ENCODE data around the gene TCEAL6. TPM values are rescaled to one million over a fixed set of nuclear protein-coding genes. Genes with fewer than 3 reads are reported as not detected.

TCEAL6 gene
- total and polyA plus RNA-seq, 2 of the 13 experiments (the other 11 are each of a cell fraction or from before 2014, with no cell fraction given) = not detected

DNA sequence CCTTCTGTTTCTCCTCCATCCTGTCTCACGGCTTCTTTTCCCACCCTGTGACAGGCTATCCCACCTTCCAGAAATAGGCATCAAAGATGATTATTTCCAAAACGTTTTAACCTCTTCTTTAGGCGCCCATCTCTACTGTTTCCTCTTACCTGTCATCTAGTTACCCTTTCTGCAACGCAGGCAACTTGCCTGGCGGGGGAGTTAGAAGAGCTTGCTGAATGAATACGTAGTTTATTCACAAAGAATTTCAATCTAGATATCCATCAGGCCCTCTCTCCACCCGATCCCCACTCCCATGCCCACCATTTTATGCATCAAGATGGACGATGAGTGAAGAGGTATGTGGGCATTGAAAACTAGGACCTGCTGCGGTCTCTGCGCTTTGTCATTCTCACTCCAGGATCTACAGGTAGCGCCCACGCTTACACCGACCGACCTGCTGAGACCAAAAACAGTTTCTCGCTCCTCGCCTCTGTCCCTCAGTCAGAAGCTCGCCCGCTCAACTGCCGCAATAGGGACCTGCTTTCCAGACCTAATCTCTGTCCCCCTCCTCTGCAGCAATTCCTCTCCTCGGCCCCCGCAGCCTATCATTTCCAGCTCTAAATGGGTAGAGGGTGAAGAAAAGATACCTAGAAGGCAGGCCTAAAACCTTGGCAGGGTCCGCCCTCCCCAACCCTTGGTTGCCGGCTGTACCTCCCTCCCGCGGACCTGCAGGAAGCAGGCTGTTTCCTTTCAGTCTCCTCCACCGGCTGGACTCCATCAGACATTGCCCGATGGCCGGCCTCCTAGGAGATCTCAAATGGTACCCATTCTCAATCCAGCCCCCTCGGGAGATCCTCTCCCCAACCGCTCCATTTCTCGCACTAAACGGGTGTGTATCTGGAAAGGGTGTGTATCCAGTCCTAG lies 12.9 kb upstream of the TCEAL6 start:
- FAIRE-seq = no peak

More for the DNA sequence above, 12.9 kb upstream of the TCEAL6 start:
- H3K27me3 ChIP-seq (ENCODE audit: control insufficient read depth in 1 of 2, insufficient read depth in 2 of 2, low read length in 2 of 2) = no peaks in the 10 kb centered on the region
- ChIA-PET CTCF (ENCODE audit: low intra/inter-chr PET ratio, low total read pairs) (no interaction called here), POLR2A (no interaction called here)
- no peak overlapping the region for H3K27ac ChIP-seq (ENCODE audit: extremely low read length, insufficient read depth, low read length)
- WGBS (ENCODE audit: low lambda C conversion rate) = 39% methylated on average over 30 of the region's 32 CpGs
- H3K79me2 ChIP-seq (ENCODE audit: insufficient read depth, low read length) = no peaks in the 10 kb centered on the region
- no peak for DNase-seq (ENCODE audit: low spot score)
- no peak for ATAC-seq
- no peak overlapping the region for H3K4me3 ChIP-seq (replicated peaks in 1 of 3; ENCODE audit: insufficient read depth in 1 of 3, low read depth in 2 of 3, low read length in 3 of 3)
- no peaks in the 10 kb centered on the region for H4K20me1 ChIP-seq (ENCODE audit: insufficient read depth, low read length)
- in situ Hi-C loops (cut with HindIII; ENCODE audit: extremely low pct_ligation_motif_present, low pct_unique_long_range_greater_than_20kb) (no loop called here), intact Hi-C loops (cut with micrococcal nuclease; ENCODE audit: unreplicated experiment) (no loop called here)
- BruUV-seq (replicated peaks) = no TSS peak
- TF ChIP-seq NR3C1 (CRISPR knock-in tag; IDR thresholded peaks at IDR 0.05) (no peak), ATF7-NPFF (CRISPR knock-in tag; IDR thresholded peaks at IDR 0.05; ENCODE audit: low read depth) (no peak), ZNF317 (CRISPR knock-in tag; IDR thresholded peaks at IDR 0.05) (no peak), MLLT10 (CRISPR knock-in tag; IDR thresholded peaks at IDR 0.05) (no peak), JDP2 (CRISPR knock-in tag; IDR thresholded peaks at IDR 0.05; ENCODE audit: borderline replicate concordance) (no peak), KLF16 (CRISPR knock-in tag; IDR thresholded peaks at IDR 0.05) (no peak), ZNF446 (CRISPR knock-in tag; IDR thresholded peaks at IDR 0.05) (no peak), SMAD9 (CRISPR knock-in tag; IDR thresholded peaks at IDR 0.05) (no peak), GABPA (IDR thresholded peaks at IDR 0.05; ENCODE audit: low read depth, low read length) (no peak), GABPA (CRISPR knock-in tag; IDR thresholded peaks at IDR 0.05; ENCODE audit: low read depth) (no peak), ZNF350 (CRISPR knock-in tag; IDR thresholded peaks at IDR 0.05; ENCODE audit: borderline replicate concordance, low read depth) (no peak), ELF1 (CRISPR knock-in tag; IDR thresholded peaks at IDR 0.05) (no peak)
- TF ChIP-seq, protein P1, sequence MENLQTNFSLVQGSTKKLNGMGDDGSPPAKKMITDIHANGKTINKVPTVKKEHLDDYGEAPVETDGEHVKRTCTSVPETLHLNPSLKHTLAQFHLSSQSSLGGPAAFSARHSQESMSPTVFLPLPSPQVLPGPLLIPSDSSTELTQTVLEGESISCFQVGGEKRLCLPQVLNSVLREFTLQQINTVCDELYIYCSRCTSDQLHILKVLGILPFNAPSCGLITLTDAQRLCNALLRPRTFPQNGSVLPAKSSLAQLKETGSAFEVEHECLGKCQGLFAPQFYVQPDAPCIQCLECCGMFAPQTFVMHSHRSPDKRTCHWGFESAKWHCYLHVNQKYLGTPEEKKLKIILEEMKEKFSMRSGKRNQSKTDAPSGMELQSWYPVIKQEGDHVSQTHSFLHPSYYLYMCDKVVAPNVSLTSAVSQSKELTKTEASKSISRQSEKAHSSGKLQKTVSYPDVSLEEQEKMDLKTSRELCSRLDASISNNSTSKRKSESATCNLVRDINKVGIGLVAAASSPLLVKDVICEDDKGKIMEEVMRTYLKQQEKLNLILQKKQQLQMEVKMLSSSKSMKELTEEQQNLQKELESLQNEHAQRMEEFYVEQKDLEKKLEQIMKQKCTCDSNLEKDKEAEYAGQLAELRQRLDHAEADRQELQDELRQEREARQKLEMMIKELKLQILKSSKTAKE (CRISPR knock-in tag; IDR thresholded peaks at IDR 0.05; ENCODE audit: borderline replicate concordance) = no peak
- TF ChIP-seq, protein P2, sequence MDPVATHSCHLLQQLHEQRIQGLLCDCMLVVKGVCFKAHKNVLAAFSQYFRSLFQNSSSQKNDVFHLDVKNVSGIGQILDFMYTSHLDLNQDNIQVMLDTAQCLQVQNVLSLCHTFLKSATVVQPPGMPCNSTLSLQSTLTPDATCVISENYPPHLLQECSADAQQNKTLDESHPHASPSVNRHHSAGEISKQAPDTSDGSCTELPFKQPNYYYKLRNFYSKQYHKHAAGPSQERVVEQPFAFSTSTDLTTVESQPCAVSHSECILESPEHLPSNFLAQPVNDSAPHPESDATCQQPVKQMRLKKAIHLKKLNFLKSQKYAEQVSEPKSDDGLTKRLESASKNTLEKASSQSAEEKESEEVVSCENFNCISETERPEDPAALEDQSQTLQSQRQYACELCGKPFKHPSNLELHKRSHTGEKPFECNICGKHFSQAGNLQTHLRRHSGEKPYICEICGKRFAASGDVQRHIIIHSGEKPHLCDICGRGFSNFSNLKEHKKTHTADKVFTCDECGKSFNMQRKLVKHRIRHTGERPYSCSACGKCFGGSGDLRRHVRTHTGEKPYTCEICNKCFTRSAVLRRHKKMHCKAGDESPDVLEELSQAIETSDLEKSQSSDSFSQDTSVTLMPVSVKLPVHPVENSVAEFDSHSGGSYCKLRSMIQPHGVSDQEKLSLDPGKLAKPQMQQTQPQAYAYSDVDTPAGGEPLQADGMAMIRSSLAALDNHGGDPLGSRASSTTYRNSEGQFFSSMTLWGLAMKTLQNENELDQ (CRISPR knock-in tag; IDR thresholded peaks at IDR 0.05; ENCODE audit: borderline replicate concordance) = no peak
- TF ChIP-seq, protein P3, sequence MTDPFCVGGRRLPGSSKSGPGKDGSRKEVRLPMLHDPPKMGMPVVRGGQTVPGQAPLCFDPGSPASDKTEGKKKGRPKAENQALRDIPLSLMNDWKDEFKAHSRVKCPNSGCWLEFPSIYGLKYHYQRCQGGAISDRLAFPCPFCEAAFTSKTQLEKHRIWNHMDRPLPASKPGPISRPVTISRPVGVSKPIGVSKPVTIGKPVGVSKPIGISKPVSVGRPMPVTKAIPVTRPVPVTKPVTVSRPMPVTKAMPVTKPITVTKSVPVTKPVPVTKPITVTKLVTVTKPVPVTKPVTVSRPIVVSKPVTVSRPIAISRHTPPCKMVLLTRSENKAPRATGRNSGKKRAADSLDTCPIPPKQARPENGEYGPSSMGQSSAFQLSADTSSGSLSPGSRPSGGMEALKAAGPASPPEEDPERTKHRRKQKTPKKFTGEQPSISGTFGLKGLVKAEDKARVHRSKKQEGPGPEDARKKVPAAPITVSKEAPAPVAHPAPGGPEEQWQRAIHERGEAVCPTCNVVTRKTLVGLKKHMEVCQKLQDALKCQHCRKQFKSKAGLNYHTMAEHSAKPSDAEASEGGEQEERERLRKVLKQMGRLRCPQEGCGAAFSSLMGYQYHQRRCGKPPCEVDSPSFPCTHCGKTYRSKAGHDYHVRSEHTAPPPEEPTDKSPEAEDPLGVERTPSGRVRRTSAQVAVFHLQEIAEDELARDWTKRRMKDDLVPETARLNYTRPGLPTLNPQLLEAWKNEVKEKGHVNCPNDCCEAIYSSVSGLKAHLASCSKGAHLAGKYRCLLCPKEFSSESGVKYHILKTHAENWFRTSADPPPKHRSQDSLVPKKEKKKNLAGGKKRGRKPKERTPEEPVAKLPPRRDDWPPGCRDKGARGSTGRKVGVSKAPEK (CRISPR knock-in tag; IDR thresholded peaks at IDR 0.05; ENCODE audit: borderline replicate concordance) = no peak
- H2AFZ ChIP-seq (ENCODE audit: low read length) = no peak overlapping the region
- H3K36me3 ChIP-seq (replicated peaks in 1 of 2; ENCODE audit: control insufficient read depth in 1 of 2, insufficient read depth in 2 of 2, low read length in 2 of 2) = no peaks in the 10 kb centered on the region
- peak overlapping the region; percentile 27; the same call in 1 of the 2 replicates for H3K4me2 ChIP-seq (ENCODE audit: low read depth, low read length)
- H3K4me1 ChIP-seq (ENCODE audit: insufficient read depth, low read length) = no peaks in the 10 kb centered on the region
- H3K9ac ChIP-seq (ENCODE audit: insufficient read depth, low read depth, low read length) = no peak overlapping the region
- H3K9me3 ChIP-seq (ENCODE audit: low read length) = no peaks in the 10 kb centered on the region

Measured in HepG2 (cell line).